Stimulated activated naive B cell treated with anti-CD40 and anti-IgM and Interleukin-4, amounts not matched to agents 10 μg/mL and 1 μg/mL and 100 μg/mL, for 72 hours (primary cell): Measurements from ENCODE around the gene MCCD1.
"Not testable (repeated sequence)": the region's sequence is repeated elsewhere in the genome, so short reads cannot be mapped to it uniquely, and the experiment has no call there.

Experiments
- ATAC-seq, 2 donors: fragments of 150-1000 bp; cut with Tn5 transposase; replicated peaks; 2 replicates each; pipeline ENCODE4 v1.10.0; 2021; ENCODE audit warnings: moderate library complexity in 1 of 2
- DNase-seq: peaks from one replicate; pipeline ENCODE4 v3.0.0; 2021
- H3K27ac Mint-ChIP-seq: one replicate; pipeline ENCODE4 v1.8.0; 2022; ENCODE audit warnings: mild to moderate bottlenecking, mixed read lengths
- H3K27me3 Mint-ChIP-seq, 2 donors: one replicate each; pipeline ENCODE4 v1.8.0; 2022; ENCODE audit warnings: mixed read lengths in 2 of 2
- H3K36me3 Mint-ChIP-seq, 2 donors: one replicate each; pipeline ENCODE4 v1.8.0; 2022; ENCODE audit warnings: mixed read lengths in 2 of 2, mild to moderate bottlenecking in 1 of 2
- H3K4me1 Mint-ChIP-seq, 2 donors: one replicate each; pipeline ENCODE4 v1.8.0; 2022; ENCODE audit warnings: mixed read lengths in 2 of 2, mild to moderate bottlenecking in 1 of 2
- H3K4me3 Mint-ChIP-seq, 2 donors: one replicate each; pipeline ENCODE4 v1.8.0; 2022; ENCODE audit warnings: mild to moderate bottlenecking in 2 of 2, mixed read lengths in 2 of 2, moderate library complexity in 1 of 2
- H3K9me3 Mint-ChIP-seq, 2 donors: one replicate each; pipeline ENCODE4 v1.8.0; 2022; ENCODE audit warnings: mixed read lengths in 2 of 2, mild to moderate bottlenecking in 1 of 2

Gene MCCD1

GRCh38 chr6:31543639-31544038, 14.9 kb downstream of the MCCD1 start:
- Mint-ChIP-seq H3K27me3 (no peaks in the 10 kb centered on the region), H3K4me3 (no peak overlapping the region), H3K4me1 (peaks cover 36 to 52% of the 10 kb centered on the region in 2 donors), H3K27ac (no peak overlapping the region), H3K9me3 (no peaks in the 10 kb centered on the region), H3K36me3 (peaks cover 27 to 30% of the 10 kb centered on the region in 2 donors)
- DNase-seq, result no peak
- ATAC-seq, result no peak

GRCh38 chr6:31544676-31545075, 15.9 kb downstream of the MCCD1 start:
- Mint-ChIP-seq H3K9me3 (no peaks in the 10 kb centered on the region), H3K36me3 (peaks cover 20 to 27% of the 10 kb centered on the region in 2 donors), H3K27ac (no peak overlapping the region), H3K4me1 (peaks cover 30 to 52% of the 10 kb centered on the region in 2 donors), H3K4me3 (no peak overlapping the region), H3K27me3 (no peaks in the 10 kb centered on the region)
- no peak for ATAC-seq
- no peak for DNase-seq

GRCh38 chr6:31545291-31545690, 16.5 kb downstream of the MCCD1 start:
- no peak overlapping the region for H3K4me3 Mint-ChIP-seq
- no peak for DNase-seq
- peaks cover 25 to 52% of the 10 kb centered on the region in 2 donors for H3K4me1 Mint-ChIP-seq
- ATAC-seq, result no peak
- no peaks in the 10 kb centered on the region for H3K9me3 Mint-ChIP-seq
- no peaks in the 10 kb centered on the region for H3K27me3 Mint-ChIP-seq
- peaks cover 20 to 24% of the 10 kb centered on the region in 2 donors for H3K36me3 Mint-ChIP-seq
- no peak overlapping the region for H3K27ac Mint-ChIP-seq

GRCh38 chr6:31546339-31546957, 17.7 kb downstream of the MCCD1 start, which contains the start of gene ATP6V1G2:
ATP6V1G2 (minus strand) TSS chr6:31546608; CDS start chr6:31546559, 49 bp downstream.
- H3K9me3 Mint-ChIP-seq, result no peaks in the 10 kb centered on the region
- peak; percentile 68 to 70 for ATAC-seq
- H3K27me3 Mint-ChIP-seq, result no peaks in the 10 kb centered on the region
- peaks cover 20 to 23% of the 10 kb centered on the region in 2 donors for H3K36me3 Mint-ChIP-seq
- peak; percentile 86 for DNase-seq
- H3K4me3 Mint-ChIP-seq, result peak within 1 kb of the TSS; percentile 85
- peak within 1 kb of the TSS; percentile 85 for H3K27ac Mint-ChIP-seq
- peaks cover 28 to 59% of the 10 kb centered on the region in 2 donors for H3K4me1 Mint-ChIP-seq

GRCh38 chr6:31546958-31547726, 18.4 kb downstream of the MCCD1 start, which contains the start of gene NFKBIL1:
NFKBIL1 (plus strand) TSS chr6:31547608; CDS start chr6:31547695, 87 bp downstream.
- H3K27ac Mint-ChIP-seq, result peak within 1 kb of the TSS; percentile 85
- peaks cover 18 to 24% of the 10 kb centered on the region in 2 donors for H3K36me3 Mint-ChIP-seq
- H3K4me1 Mint-ChIP-seq, result peaks cover 30 to 65% of the 10 kb centered on the region in 2 donors
- DNase-seq, result peak; percentile 92
- H3K4me3 Mint-ChIP-seq, result peak within 1 kb of the TSS; percentile 85
- no peaks in the 10 kb centered on the region for H3K27me3 Mint-ChIP-seq
- ATAC-seq, result peak; percentile 90
- no peaks in the 10 kb centered on the region for H3K9me3 Mint-ChIP-seq

GRCh38 chr6:31547727-31548543, 19.2 kb downstream of the MCCD1 start:
- Mint-ChIP-seq H3K27me3 (no peaks in the 10 kb centered on the region), H3K36me3 (peaks cover 18 to 27% of the 10 kb centered on the region in 2 donors), H3K9me3 (no peaks in the 10 kb centered on the region), H3K4me3 (peak overlapping the region; percentile 85), H3K4me1 (peaks cover 33 to 70% of the 10 kb centered on the region in 2 donors), H3K27ac (peak overlapping the region; percentile 85)
- DNase-seq, result no peak
- ATAC-seq, result no peak

- Mint-ChIP-seq H3K27me3 (no peaks in the 10 kb centered on the region), H3K9me3 (no peaks in the 10 kb centered on the region), H3K4me1 (peaks cover 33 to 70% of the 10 kb centered on the region in 2 donors), H3K27ac (peak overlapping the region; percentile 85), H3K36me3 (peaks cover 18 to 32% of the 10 kb centered on the region in 2 donors), H3K4me3 (peak overlapping the region; percentile 85)
- ATAC-seq, result no peak
- DNase-seq, result no peak
Measured at GRCh38 chr6:31548544-31548873, 19.7 kb downstream of the MCCD1 start.

GRCh38 chr6:31551371-31551770, 22.6 kb downstream of the MCCD1 start:
- DNase-seq (peak; percentile 52), ATAC-seq (peak; percentile 17 to 38)
- H3K9me3 Mint-ChIP-seq, H3K27me3 Mint-ChIP-seq: not testable (repeated sequence)
- peak overlapping the region; percentile 2 to 53 for H3K4me3 Mint-ChIP-seq
- H3K4me1 Mint-ChIP-seq, result peaks cover 33 to 64% of the 10 kb centered on the region in 2 donors
- peaks cover 18 to 39% of the 10 kb centered on the region in 2 donors for H3K36me3 Mint-ChIP-seq
- H3K27ac Mint-ChIP-seq, result peak overlapping the region; percentile 82

GRCh38 chr6:31556307-31556706, 27.5 kb downstream of the MCCD1 start:
- ATAC-seq (no peak), DNase-seq (no peak)
- peaks cover 0 to 2% of the 10 kb centered on the region in 2 donors for H3K9me3 Mint-ChIP-seq
- peak overlapping the region in 1 of 2 donors; percentile 17 for H3K4me3 Mint-ChIP-seq
- H3K27me3 Mint-ChIP-seq, result no peaks in the 10 kb centered on the region
- H3K27ac Mint-ChIP-seq, result peak overlapping the region; percentile 65
- peaks cover 16 to 53% of the 10 kb centered on the region in 2 donors for H3K36me3 Mint-ChIP-seq
- peaks cover 49 to 63% of the 10 kb centered on the region in 2 donors for H3K4me1 Mint-ChIP-seq

- peaks cover 0 to 2% of the 10 kb centered on the region in 2 donors for H3K9me3 Mint-ChIP-seq
- no peaks in the 10 kb centered on the region for H3K27me3 Mint-ChIP-seq
- peak overlapping the region; percentile 92 for H3K27ac Mint-ChIP-seq
- peak overlapping the region; percentile 81 to 86 for H3K4me3 Mint-ChIP-seq
- H3K4me1 Mint-ChIP-seq, result peaks cover 49 to 62% of the 10 kb centered on the region in 2 donors
- peaks cover 16 to 53% of the 10 kb centered on the region in 2 donors for H3K36me3 Mint-ChIP-seq
- no peak for DNase-seq
- no peak for ATAC-seq
Measured at GRCh38 chr6:31557443-31558317, 28.9 kb downstream of the MCCD1 start.

GRCh38 chr6:31558318-31558625, 29.5 kb downstream of the MCCD1 start:
- Mint-ChIP-seq H3K27ac (peak overlapping the region; percentile 92), H3K9me3 (peaks cover 0 to 2% of the 10 kb centered on the region in 2 donors), H3K4me3 (peak overlapping the region; percentile 81 to 86), H3K27me3 (no peaks in the 10 kb centered on the region), H3K4me1 (peaks cover 54 to 68% of the 10 kb centered on the region in 2 donors), H3K36me3 (peaks cover 16 to 55% of the 10 kb centered on the region in 2 donors)
- ATAC-seq (no peak), DNase-seq (no peak)

GRCh38 chr6:31558631-31559500, 30.1 kb downstream of the MCCD1 start:
- ATAC-seq, result peak; percentile 53 to 55

GRCh38 chr6:31559606-31559957, 30.8 kb downstream of the MCCD1 start:
- DNase-seq (no peak), ATAC-seq (peak; percentile 13 to 16)
- Mint-ChIP-seq H3K27ac (peak overlapping the region; percentile 92), H3K4me1 (peaks cover 58 to 77% of the 10 kb centered on the region in 2 donors), H3K27me3 (no peaks in the 10 kb centered on the region), H3K36me3 (peaks cover 20 to 58% of the 10 kb centered on the region in 2 donors), H3K4me3 (peak overlapping the region; percentile 81 to 86), H3K9me3 (peaks cover 0 to 2% of the 10 kb centered on the region in 2 donors)

More at GRCh38 chr6:31558631-31559500, 30.1 kb downstream of the MCCD1 start:
- H3K4me3 Mint-ChIP-seq, result peak overlapping the region; percentile 81 to 86
- peaks cover 0 to 2% of the 10 kb centered on the region in 2 donors for H3K9me3 Mint-ChIP-seq
- peaks cover 57 to 72% of the 10 kb centered on the region in 2 donors for H3K4me1 Mint-ChIP-seq
- H3K27ac Mint-ChIP-seq, result peak overlapping the region; percentile 92
- DNase-seq, result peak; percentile 72
- no peaks in the 10 kb centered on the region for H3K27me3 Mint-ChIP-seq
- peaks cover 19 to 57% of the 10 kb centered on the region in 2 donors for H3K36me3 Mint-ChIP-seq
